Cerebellar cortex (tissue), 1 donor: Measurements from ENCODE around the gene SHD.
"Not testable (repeated sequence)": the region's sequence is repeated elsewhere in the genome, so short reads cannot be mapped to it uniquely, and the experiment has no call there.

Experiments used
- DNase-seq: peaks from one replicate; pipeline ENCODE4 v3.0.0-alpha.2; 2015; ENCODE audit warnings: low spot score

SHD gene

GRCh38 chr19:4267101-4267900, 11.8 kb upstream of the SHD start:
- DNase-seq, result peak; percentile 75

- no peak for DNase-seq
Measured at GRCh38 chr19:4267901-4268815, 10.9 kb upstream of the SHD start.

DNA sequence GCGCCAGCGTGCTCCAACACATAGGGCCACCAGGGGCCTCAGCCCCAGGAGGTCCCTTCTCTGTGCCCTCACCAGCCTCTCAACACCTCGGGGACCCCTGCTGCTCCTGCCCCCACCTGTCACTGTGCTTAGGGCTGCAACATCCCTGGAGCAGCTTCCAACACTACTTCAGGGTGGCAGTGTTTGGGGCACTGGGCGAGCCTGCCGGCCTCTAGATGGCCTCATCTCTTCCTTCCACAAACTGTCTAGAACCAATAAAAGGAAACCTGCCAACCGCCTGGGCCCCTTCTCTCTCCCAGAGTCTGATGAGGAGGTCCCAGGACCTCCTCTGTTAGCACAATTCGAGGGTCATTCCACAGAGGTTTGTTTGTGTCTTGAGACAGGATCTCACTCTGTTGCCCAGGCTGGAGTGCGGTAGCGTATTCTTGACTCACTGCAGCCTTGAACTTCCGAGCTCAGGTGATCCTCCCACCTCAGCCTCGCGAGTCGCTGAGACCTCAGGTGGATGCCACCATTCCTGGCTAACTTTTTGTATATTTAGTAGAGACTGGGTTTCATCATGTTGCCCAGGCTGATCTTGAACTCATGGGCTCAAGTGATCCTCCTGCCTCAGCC, 10.1 kb upstream of the SHD start:
- DNase-seq, result no peak

DNA sequence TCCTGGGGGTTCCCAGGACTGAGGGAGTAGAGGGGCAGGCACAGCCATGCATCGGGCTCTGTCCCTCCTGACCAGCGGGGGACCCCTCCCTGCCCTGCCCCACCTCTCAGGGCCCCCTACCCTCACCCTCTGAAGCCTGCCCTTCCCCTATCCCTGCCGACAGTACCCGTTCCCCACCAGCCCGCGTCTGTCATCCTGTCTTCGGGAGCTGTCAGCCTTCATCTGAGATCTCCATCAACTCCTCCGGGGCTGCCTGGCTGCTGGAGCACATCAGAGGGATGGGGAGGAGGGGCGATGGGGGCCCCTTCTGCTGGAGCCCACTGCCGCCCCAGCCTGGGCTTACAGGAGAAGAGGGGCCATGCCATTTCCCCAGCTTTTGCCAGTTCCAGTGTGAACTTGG, 6.2 kb upstream of the SHD start:
- no peak for DNase-seq

DNA sequence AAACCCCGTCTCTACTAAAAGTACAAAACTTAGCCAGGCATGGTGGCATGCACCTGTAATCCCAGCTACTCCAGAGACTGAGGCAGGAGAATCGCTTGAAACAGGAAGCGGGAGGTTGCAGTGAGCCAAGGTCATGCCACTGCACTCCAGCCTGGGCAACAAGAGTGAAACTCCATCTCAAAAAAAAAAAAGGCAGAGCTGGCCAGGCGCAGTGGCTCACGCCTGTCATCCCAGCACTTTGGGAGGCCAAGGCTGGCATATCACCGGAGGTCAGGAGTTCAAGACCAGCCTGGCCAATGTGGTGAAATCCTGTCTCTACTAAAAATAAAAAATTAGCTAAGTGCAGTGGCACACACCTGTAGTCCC, 4.8 kb upstream of the SHD start:
- DNase-seq, result not testable (repeated sequence)

DNA sequence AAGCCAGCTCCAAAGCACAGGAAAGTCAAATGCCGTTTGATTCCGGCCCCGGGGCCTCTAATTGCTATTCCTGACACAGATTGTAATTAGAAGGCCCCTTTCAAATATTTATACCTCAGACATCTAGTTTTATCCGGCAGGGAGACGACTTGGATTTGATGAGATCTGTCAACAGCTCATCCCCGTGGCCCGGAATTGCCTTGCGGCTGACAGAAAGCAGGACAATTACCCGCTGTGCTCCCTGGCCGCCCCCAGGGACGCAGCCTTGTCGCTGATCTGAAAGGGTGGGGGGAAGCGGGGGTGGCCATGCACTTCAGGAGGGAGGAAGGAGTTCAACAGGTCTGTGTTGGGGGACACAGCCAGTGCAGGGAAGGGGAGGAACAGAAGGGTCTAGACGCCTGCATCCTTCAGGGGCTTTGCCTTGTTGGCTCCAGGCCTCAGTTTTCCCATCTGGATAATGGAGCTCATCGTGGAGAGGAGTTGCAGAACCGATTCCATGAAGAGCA, 1.8 kb upstream of the SHD start:
- DNase-seq, result no peak

DNA sequence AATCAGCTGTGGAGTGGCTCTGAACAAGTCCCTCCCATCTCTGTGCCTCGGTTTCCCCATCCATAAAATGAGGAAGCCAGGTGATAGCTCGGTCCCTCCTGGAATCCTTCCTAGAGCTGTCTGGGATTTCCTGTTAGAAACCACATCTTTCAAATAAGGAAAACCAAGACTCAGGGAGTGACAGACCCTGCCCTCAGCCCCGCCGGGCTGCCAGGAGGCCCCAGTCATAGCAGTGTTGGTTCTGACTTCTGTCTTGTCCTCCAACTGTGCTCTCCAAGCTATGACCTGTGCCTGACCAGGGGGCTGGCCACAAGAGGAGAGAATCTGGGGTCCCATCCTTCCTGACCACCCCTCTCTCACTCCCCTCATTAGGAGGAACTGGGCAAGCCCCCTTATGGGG, 1.1 kb upstream of the SHD start:
- DNase-seq, result no peak

GRCh38 chr19:4279267-4279529, 132 bp downstream of the SHD start:
- DNase-seq, result no peak

GRCh38 chr19:4279530-4280422, 710 bp downstream of the SHD start:
- DNase-seq, result no peak

- peak; percentile 56 for DNase-seq
Measured at GRCh38 chr19:4284176-4284958, 5.3 kb downstream of the SHD start.

GRCh38 chr19:4284974-4285373, 5.9 kb downstream of the SHD start:
- no peak for DNase-seq

- not testable (repeated sequence) for DNase-seq
Measured at GRCh38 chr19:4286141-4286540, 7.1 kb downstream of the SHD start.

DNA sequence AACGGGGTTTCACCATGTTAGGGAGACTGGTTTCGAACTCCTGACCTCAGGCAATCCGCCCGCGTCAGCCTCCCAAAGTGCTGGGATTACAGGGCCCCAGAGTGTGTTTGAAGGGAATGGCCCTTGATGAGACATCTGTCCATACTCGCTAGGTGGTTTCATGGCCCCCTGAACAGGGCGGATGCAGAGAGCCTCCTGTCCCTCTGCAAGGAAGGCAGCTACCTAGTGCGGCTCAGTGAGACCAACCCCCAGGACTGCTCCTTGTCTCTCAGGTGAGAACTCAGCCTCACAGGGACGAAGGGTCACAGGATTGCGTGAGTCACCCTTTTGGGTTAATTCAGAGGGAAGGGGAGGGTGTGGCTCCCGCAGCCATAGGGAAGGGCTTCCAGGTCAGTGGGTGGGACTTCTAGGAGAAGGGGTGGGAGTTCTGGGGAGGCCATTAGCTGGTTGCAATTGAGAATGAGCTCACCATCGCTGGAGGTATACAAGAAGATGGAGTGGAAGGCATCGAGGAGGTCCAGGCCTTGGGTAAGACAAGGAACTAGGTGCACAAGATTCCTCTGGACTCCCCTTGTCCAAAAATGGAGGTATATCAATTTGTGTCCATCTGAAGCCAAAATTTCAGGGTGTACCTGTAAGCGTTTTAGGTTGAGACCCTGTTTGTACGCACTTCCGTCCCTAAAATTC, 9.2 kb downstream of the SHD start:
- no peak for DNase-seq

- no peak for DNase-seq
Measured at GRCh38 chr19:4291184-4291732, 12.2 kb downstream of the SHD start.

DNA sequence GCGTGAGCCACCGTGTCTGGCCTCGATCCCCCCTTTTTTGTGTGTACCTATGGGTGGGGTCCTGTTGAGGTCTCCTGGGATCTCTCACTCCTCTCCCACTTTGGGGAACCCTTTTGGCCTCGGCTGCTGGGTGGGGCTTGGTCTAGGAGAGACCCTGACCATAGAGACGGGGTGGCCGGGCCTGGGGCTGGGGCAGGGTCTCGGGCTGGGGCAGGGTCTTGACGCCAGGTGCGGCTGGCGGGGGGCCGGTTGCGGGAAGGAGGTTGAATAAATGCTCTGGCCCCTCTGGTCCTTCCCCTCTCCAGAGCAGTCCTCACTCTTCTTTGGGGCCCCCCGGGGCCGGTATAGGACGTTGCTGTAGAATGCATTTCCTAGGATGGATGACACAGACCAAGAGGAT, 13.4 kb downstream of the SHD start:
- DNase-seq, result no peak

- no peak for DNase-seq
Measured at GRCh38 chr19:4294389-4294788, 15.3 kb downstream of the SHD start.

GRCh38 chr19:4295972-4296771, 17.1 kb downstream of the SHD start:
- no peak for DNase-seq

DNA sequence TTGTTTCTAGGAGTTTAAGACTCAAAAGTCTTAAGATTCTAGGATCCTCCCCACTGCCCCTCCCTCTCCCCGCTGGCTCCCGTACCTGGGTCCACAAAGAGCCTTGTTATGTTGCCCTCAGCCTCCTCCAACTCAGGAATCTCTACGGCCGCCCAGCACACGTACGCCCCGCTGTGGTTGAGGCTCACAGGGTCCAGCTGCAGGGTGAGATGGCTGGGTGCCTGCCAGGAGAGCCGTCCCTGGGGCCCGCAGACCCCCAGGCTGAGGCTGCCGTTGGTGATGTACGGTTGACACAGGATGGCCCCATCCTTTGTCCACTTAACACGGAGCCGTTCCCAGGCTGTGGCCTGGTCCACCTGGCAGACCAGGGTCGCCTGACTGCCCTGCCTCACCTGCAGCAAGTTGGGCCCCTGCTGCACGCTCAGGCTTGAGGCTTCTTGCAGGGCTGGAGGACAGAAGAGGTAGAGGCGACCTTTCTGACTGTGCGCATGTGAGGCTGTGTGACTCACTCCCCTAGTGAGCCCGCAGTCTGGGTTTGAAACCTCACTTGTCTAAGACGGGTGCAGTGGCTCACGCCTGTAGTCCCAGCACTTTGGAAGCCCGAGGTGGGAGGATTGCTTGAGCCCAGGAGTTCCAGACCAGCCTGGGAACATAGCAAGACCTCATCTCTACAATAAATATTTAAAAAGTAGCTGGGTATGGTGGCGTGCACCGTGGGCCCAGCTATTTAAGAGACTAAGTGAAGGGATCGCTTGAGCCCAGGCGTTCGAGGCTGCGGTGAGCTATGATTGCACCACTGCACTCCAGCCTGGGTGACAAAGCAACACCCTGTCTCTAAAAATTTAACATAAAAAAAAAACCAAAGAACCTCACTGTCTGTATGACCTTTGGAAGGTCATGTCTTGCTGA, 19.1 kb downstream of the SHD start:
- no peak for DNase-seq
